GM19467 (cell line): Measurements from ENCODE around the gene UQCRQ.

ENCODE experiments used
- ATAC-seq: cut with Tn5 transposase; IDR thresholded peaks from one replicate; pipeline ENCODE4 v1.9.1; 2021; ENCODE audit warnings: mild to moderate bottlenecking, moderate library complexity; ENCODE audit not compliant: unreplicated experiment

The UQCRQ gene

DNA sequence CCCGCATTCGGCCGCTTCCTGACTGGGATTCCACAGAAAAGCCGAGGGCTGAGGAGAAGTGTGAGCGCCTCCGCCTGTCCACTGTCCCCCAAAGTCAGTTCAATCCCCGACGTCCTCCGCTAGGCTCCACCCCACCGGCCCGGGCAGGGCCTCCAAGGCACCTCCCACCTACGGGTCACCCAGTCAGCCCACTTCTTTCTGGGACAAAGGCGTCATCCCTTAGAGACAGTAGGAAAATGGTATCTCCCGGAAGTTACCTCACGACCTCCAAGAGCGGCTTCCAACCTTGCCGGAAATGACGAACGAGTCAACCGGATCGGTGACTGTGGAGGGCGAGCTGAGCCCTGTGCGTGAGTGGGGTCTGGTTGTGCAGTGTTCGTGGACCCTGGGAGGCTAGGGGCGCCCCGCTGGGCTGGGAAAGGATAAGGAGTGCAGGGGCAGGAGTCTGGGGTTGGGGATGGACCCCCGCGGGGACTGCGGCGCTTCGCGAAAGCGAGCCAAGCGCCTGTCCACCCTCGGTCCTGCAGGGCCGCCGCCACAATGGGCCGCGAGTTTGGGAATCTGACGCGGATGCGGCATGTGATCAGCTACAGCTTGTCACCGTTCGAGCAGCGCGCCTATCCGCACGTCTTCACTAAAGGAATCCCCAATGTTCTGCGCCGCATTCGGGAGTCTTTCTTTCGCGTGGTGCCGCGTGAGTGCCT lies at the start of gene UQCRQ, which contains the start of gene GDF9:
Gene UQCRQ, plus strand, starts transcription at position 301 of the 704 bp plus-strand sequence. Its CDS starts 240 bp downstream, at position 541.
Gene GDF9, minus strand, starts transcription at position 128 of the 704 bp plus-strand sequence. CDS start 1,936 bp downstream, outside the sequence.
- peak; percentile 97 for ATAC-seq

DNA sequence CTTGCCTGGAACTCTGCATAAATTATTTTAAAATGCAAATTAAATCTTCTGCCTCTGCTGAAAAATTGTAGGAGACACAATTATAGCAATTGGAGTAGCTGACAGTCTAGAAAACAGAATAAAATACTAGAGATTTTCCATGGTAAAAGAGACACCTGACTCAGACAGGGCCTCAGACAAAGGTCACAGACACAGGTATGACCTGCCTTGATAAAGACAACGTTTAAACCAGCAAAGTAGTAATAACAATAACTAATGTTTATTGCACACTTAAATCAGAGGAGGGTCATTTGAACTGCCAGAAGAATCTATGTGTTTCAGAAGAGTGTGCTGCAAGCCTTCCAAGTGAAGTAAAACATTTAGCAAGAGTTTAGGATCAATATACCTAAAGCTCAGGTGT lies 49.4 kb upstream of the UQCRQ start:
- ATAC-seq: no peak

DNA sequence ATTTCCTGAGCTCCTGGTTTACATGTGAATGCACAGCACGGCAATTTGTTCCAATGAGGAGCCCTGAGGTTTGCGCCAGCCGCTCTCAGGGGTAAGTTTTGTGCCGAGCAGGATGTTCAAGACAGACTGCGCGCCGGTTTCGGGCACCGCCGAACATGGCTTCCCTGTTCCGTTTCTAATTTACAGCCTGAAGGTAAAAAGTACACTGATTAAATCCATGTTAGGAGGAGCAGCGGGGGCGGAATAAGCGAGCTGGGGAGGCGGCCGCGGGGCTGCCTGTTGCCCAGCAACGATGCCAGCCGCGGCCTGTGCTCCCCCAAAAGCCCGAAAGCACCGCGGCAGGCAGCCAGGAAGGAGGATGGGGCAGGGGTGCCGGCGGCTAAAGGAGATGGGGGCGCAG lies 47.0 kb upstream of the UQCRQ start:
- ATAC-seq: no peak

- peak; percentile 72 for ATAC-seq
Observed at GRCh38 chr5:132820162-132820754, 46.2 kb upstream of the UQCRQ start.

DNA sequence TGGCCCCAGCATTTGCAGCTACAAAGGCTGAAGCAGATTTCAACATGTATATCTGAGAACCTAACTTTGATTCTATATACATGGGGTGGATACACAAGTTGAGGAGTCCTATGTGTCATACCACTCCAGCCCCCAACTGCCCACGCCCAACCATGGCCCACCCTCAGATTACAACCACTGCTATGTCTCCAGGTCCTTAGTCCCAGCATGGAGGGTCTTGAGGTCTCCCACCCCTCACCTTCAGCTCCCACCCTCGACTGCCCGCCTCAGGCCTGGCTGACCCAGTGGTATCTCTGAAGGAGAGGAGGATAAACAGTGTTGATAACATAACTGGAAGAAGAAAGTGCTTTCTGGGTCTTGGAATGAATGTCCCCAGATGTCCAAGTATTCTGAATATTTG lies 45.1 kb upstream of the UQCRQ start:
- ATAC-seq: no peak

- no peak for ATAC-seq
Observed at GRCh38 chr5:132821791-132822190, 44.7 kb upstream of the UQCRQ start.

GRCh38 chr5:132822650-132823480 lies 43.6 kb upstream of the UQCRQ start:
- ATAC-seq: no peak

DNA sequence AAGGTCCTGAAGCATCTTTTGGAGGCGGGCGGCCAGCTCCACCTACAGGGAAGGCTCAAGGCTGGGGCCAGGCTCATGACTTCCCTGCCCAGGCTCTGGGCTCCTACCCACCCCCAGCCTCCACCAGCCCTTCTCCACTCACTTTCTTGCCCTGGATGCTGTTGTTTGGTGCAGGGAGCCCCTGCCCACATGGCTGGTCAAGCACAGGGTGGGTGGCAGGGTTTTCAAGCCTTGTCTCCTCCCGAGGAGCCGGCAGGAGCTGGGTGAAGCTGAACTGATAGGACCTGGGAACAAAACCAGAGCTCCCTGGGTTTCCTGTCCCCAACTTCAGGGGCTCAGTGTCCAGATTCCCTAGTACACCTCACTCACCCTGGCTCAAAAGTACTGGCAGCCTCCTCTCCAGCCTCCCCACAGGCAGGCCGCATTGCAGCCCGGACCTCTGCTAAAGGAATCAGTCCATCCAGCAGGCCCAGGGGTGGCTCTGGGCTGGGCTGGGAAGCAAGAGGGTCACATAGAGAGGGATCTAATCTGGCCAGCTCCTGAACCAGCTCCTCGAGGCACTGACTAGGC lies 42.9 kb upstream of the UQCRQ start:
- ATAC-seq: no peak

DNA sequence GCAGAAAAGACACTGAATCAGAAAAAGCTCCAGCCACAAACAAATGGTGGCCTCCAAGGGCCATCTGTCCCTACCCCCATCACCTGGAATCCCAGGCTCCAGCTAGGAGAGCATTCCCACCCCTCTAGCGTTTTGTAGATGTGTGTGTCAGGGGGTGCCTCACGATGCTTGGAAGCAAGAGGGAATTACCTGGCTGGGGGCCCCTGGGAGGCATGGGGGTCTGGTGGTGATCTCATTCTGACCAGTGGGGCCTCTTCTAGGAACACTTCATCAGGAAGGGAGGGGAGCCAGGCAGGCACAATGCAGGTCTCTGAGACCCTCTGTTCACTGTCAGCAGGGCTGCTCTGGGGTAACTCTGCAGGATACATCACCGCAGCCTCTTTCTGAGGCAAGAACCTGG lies 42.0 kb upstream of the UQCRQ start:
- ATAC-seq: no peak

DNA sequence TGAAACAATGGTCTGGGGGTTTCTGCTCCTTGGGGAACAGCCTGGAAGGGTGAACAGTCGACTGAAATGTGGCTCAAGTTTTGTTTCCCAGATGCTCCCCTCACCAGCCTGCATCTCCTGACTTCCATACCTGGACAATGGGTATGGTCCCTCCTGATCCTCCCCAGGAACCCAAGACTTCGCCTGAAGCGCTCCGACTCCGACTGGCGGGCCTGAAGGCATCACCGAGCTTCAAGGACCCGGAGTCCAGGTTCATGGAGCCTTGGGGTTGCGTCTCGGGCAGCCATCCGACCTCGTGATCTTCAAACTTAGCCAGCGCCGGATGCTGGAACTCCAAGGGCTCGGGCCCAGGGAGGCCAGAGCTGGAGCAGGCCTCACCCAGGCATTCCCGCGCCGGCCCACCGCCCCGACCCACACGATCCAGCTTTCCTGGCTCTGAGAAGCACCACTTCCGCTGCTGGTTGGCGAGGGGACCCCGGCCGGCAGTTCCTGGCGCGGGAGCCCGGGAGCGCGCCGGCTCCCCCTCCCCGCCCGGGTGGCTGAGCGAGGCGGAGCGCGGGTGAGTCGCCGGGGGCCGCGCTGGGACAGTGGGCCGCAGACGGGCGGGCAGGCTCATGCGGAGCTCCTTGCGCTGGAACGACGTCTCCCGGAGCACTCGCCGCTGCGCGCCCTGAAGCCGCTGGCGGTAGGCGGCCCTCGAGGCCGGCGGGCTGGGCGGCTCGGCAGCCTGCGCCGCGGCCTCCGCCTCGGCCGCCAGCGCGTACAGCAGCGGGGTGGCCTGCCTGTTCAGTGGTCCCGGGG lies 41.2 kb upstream of the UQCRQ start:
- no peak for ATAC-seq

GRCh38 chr5:132825834-132826391 lies 40.5 kb upstream of the UQCRQ start:
- no peak for ATAC-seq

- ATAC-seq: no peak
Observed at GRCh38 chr5:132826424-132827082, 39.9 kb upstream of the UQCRQ start.

GRCh38 chr5:132827943-132828673 lies 38.3 kb upstream of the UQCRQ start:
- no peak for ATAC-seq

DNA sequence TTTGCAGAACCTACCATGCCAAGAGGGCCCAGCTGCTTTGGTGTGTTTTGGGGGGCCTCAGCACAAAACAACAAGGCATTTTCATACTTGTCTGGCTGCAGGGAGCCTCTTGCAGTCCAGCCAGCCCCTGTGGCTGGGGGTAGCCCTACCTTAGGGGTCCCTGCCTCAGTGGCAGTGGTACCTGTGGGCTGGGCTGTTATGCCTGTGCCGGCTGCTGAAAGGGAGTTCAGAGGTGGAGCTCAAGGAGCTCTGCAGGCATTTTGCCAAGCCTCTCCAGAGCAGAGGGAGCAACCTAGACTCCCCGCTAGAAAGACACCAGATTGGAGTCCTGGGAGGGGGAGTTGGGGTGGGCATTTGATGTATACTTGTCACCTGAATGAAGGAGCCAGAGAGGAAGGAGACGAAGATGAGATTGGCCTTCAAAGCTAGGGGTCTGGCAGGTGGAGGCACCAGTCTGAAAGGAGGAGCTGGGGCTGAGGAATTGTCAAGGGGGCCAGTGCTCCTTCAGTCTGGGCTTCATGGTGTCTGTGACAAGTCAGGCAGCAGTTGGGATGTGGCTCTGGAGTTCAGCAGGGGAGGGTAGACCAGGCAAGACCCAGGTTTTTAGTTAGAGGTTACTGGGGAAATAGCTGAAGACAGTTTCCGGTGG lies 37.5 kb upstream of the UQCRQ start:
- no peak for ATAC-seq

GRCh38 chr5:132829742-132830435 lies 36.6 kb upstream of the UQCRQ start:
- ATAC-seq: peak; percentile 68

DNA sequence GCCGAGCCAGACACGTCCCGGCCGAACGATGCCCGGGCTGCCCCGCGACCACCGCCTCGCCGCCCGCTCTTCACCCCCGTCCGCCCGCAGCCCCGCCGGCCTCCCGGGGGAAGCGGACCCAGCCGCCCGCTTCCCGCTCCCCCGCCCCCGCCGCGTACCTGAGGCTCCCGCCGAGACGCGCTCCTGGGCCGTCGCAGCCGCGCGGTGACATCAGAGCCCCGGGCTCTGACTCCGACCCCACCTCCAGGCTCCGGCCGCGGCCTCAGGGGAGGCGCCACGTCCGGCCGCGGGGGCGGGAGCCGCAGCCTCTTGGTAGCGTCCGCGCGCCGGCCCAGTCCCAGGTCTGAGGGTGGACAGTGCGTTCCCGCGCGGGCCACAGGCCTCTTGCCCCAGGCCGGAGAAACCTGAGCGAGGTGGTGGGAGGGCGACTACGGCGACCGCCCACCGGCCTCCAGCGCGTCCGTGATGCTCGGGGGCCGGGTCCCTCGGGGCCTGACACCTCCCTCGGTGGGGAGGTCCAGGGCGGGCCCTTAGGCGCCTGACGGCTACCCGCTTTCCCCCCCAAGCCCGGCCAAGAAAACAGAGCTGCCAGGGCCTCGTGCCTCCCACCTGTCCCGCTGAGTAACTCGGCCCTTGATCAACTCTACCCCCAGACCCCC lies 35.9 kb upstream of the UQCRQ start, which contains the start of gene SHROOM1:
Gene SHROOM1, minus strand, starts transcription at position 212 of the 659 bp plus-strand sequence. CDS start 4,507 bp downstream, outside the sequence.
- peak; percentile 56 for ATAC-seq
